Measurements from ENCODE around the gene PPIP5K2.
"Not testable (repeated sequence)": the region's sequence is repeated elsewhere in the genome, so short reads cannot be mapped to it uniquely, and the experiment has no call there.

The PPIP5K2 gene
- total RNA-seq = 58.6 to 74.9 (median 66.1) reads per million in 4 donors

DNA sequence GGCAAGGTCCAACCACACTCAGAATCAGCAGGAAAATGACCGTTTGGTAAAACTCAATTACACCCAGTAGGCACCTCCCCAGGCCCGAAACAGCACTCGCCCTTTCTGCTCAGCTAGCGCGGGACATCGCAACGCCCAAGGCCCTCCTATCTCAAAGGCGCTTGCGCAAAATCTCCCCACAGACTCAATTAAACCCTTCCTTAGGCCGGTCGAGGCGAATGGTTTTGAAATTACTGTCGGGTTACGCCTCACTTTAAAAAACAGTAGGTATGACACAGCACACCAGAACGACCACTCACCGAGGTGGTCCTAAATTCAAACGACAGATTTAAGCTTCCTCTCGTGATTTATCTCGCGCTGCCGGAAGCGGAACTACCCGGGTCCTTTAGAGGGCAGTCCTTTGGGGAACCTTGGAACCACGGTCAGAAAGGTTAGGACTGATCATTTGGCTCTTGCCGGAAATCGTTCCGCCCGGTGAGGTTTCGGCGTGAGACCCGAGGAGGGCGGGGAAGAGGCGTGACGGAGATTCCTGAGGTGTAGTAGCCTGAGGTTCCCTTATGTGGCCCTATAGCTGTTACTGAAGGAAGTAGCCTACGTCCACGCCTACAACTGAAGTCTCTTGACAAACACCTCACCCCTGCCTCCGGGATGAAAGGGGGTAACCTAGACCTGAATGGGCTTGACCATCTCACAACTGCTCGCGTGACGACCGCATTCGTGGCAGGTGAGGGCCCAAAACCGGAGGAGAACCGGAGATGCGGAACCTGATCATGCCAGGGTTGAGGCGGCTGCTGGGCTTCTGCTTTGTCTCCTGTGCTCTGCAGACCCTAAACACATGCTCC lies at the start of gene PPIP5K2, which contains the start of gene GIN1:
Gene PPIP5K2, plus strand, starts transcription at position 537 of the 842 bp plus-strand sequence. CDS start 9,289 bp downstream, outside the sequence.
Gene GIN1, minus strand, starts transcription at position 374 of the 842 bp plus-strand sequence. CDS start 11,431 bp downstream, outside the sequence.
- DNase-seq = peak; percentile 86 to 98 (median 92)

DNA sequence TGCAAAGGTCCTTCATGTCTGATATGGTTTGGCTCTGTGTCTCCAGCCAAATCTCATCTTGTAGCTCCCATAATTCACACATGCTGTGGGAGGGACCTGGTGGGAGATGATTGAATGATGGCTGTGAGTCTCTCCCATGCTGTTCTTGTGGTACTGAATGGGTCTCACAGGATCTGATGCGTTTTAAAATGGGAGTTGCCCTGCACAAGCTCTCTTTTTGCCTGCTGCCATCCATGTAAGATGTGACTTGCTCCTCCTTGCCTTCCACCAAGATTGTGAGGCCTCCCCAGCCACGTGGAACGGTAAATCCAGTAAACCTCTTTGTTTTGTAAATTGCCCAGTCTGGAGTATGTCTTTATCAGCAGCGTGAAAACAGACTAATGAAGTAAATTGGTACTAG lies 46.6 kb upstream of the PPIP5K2 start:
- DNase-seq = not testable (repeated sequence)

DNA sequence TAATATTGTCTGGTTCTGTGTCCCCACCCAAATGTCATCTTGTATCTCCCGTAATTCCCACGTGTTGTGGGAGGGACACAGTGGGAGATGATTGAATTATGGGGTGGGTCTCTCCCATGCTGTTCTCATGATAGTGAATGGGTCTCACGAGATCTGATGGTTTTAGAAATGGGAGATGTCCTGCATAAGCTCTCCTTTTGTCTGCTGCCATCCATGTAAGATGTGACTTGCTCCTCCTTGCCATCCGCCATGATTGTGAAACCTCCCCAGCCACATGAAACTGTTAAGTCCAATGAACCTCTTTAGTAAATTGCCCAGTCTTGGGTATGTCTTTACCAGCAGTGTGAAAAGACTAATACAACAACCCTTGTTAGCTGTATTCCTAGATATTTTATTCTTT lies 44.7 kb upstream of the PPIP5K2 start:
- no peak for DNase-seq

DNA sequence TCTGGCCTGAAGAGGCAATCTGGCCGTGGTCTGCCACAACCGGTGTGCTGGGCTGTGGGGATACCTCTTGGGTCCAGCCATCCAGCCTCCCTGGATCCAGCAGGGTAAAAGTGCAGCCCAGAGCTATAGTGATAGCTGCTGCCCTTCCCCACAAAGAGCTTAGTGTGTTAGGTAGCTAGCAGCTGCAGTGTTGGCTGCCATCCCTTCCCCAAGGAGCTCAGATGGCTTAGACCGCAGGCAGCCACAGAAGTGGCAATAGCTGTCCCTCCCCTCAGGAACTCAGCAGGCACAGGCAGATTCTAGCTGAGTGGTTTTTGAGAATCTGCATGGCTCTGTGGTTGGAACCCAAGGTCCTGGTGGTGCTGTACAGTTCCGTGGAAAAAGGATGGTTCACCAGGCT lies 40.3 kb upstream of the PPIP5K2 start:
- no peak for DNase-seq

DNA sequence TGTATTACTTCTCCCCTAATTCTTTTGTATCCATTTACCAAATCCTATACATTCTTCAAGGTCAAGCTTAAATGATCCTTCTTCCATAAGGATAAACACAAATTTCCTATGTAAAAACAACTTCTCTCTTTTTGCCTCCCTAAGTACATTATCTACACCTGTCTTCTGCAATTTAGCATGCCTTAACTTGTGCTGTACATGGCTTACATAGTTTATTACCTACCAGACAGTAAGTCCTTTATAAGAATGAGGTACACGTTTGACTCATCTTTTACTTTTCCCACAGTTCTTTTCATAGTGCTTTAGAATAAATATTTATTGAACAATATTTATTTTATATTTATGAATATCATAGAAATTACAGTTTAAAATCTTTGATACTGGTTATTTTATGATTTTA lies 33.6 kb upstream of the PPIP5K2 start:
- DNase-seq = no peak

DNA sequence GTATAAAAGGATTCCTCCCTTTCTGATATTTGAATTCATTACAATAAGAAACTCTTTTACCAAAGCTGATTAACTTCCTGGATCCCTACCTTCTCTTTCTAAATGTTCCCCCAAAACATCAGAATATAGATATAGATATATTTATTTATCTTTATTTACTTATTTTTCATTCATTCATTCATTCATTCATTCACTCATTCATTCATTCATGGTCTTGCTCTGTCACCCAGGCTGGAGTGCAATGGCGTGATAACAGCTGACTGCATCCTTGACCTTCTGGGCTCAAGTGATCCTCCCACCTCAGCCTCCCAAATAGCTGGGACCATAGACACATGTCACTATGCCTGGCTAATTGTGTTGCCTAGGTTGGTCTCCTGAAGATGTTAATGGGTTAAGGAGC lies 30.8 kb upstream of the PPIP5K2 start:
- no peak for DNase-seq

DNA sequence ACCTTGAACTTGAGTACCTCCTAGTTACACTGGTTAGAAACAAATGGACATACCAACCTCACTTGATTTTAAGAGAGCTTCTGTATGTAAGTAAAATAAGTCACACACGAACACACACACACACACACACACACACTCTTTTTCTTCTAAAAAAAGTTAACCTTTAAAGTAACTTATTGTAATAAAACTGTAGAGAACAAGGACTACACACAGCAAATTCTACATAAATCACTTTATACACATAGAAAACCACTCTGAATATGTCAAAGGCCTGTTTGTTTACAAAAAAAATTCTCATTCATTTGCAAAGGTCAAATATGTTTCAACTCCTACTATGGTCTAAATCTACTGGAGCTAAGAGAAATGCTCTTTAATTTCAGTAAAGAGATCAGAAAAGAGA lies 29.3 kb upstream of the PPIP5K2 start:
- no peak for DNase-seq

DNA sequence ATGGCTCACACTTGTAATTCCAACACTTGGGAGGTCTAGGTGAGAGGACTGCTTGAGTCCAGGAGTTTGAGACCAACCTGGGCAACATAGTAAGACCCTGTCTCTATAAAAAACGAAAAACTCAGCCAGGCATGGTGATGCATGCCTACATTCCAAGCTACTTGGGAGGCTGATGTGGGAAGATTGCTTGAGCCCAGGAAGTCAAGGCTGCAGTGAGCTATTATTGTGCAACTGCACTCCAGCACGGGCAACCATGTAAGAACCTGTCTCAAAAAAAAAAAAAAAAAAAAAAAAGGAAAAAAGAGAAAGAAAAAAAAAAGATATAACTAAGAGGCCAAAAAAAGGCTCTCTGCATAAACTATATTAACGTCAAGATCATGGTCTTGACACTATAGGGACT lies 27.4 kb upstream of the PPIP5K2 start:
- no peak for DNase-seq

DNA sequence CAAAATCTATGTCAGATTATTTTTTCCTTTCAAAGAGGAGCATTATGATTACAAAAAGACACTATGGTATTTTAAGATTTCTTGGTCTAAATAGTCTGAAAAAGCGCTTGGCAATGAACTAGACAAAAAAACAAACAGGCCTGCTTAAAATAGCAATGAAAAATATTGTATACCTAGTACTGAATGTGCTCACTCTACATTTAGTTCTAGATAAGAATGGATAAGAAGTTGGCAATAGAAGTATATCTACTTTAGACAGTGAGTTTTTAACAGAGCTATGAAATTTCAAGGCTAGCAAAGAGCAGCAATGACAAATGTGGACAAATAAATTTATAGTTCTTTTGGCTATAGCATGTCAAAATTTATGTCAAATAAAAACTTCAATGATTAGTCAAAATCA lies 26.4 kb upstream of the PPIP5K2 start:
- no peak for DNase-seq

DNA sequence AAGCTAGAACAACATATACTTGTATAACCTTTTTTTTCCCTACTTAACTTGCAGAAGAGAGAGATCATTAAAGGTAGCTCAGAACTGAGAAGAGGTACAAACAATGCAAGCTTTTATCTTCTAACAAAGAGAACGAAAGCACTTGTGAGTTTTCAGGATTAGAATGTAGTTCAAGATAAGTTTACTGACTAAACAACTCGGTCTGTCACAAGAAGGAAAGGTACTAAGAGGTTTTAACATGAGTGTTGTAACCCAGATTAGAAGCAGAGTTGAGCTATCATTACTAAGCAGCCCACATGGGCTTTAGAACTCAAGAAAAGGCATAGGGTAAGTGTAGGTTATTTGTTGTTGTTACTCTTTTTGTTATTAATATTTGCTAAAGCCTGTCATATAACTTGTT lies 25.4 kb upstream of the PPIP5K2 start:
- DNase-seq = no peak

DNA sequence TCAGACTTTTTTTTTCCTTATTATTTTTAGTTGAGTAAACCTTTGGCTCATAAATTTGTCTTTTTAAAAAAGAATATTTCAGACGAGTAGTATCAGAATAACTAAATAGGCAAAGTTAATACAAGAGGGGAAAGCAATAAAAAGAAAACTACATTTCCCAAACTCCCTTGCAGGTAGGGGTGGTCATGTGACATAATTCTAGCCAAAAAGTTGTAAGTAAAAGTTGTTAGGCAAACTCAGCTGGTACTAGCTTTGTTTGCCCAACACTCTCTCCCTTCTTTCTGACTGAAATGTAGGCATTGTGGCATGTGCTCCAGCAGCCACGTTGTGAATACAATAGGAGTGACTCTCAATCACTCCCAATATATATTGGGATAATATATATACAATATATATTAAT lies 21.1 kb upstream of the PPIP5K2 start:
- DNase-seq = no peak

DNA sequence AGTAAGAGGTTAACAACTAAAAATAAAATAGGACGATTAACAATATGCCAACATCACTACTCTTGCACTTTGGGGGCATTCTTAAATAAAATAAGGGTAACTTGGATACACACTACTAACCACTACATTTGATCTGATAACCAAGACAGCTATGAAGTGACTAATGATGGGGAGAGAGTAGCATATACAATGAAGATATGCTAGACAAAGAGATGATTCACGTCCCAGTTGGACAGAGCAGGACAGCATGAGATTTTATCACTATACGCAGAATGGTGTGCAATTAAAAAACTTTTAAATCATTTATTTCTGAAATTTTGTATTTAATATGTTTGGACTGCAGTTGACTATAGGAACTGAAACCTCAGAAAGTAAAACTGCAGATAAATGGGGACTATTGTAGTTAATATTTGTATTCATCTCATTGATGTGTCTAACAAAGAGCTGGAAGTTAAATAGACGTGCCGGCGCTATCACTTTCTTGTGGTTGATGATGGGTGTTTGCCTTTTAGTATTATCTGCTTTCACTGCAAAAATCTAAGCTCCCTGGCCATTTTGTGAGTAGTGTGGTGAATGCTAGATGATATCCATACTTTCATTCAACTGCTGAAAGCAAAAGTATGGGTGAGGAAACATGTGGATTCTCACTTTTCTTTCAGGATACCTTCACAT lies 18.9 kb upstream of the PPIP5K2 start:
- no peak for DNase-seq

DNA sequence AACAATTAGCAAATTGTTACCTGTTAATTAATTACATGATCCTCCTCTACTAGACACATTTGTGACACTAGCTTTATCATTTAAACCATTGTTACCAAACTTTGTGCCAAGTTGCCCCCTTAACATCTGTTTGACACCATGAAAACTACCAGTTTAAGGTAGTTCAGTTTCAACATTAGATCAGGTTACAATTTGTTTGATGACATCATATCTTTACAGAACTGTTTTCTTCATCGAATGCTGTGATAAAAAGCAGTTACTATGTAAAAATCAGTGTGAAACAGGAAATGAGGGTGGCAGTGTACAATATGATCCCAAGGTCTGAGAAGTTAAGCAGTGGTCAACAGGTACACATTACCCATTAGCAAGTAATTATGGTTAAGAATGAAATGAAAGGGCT lies 17.9 kb upstream of the PPIP5K2 start:
- no peak for DNase-seq

DNA sequence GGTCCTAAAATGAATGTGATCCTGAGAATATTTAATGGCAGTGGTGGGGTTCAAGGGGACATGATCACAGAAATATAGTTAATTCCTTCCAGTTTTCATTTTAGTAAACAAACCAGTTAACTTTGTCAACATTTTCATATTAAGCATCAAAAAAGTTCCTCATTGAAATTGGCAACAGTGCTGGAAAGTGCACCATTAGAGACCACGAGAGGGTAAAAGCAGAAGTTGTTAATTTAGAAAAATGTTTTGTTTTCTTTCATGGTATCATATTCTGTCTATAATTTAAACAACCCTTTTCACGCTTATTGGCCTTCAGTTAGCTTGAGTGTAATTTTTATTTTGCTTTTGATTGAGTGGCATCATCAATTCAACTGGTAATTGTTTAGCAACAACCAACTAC lies 12.0 kb upstream of the PPIP5K2 start:
- DNase-seq = no peak

DNA sequence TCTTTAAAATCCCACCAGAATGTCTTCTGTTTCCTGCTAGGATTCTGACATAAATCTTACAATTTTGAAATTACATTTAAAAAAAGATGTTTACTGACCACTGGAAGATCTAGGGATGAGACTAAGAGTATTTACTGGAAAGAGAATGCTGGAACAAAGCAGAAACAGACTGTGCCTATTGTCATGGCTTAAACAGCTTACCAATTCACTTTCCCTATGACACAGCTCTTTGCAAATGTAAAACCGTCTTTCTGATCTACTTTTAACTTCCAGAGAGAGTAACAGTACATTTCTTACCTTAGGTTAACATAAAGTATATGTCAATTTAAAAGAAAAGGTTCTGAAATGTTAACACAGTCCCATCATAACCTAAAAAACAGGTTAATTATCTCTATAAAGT lies 10.8 kb upstream of the PPIP5K2 start:
- DNase-seq = no peak

DNA sequence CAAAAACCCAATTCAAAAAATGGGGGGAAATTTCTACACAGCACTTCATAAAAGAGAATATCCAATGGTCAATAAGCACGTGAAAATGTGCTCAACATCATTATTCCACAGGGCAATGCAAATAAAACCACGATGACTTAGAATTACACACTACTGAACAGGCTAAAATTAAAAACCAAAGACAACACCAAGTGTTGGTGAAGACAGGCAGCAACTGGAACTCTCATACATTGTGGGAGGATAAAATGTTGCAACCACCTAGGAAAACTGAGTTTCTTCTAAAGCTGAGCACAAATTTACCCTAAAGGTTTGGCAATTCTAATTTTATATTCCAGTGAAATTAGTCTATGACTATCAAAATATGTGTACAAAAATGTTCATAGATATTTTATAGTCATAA lies 9.7 kb upstream of the PPIP5K2 start:
- DNase-seq = no peak

DNA sequence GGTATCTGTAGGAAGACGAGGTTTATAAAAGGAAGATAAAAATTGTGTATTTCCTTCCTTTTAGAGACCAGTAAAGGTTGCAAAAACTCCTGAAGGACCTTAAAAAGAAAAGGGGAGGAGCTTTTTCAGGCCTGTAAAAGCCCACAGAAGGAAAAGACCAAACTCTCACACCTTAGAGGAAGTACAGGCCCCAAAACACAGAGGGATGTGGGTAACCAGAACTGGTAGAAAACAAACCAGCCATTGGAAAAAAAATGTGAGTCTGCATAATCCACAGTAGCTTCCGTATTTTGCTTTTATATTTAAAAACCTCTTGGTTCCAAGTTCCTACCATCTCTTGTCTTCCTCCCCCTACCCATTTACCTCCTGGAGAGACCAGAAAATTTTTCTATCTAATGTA lies 8.6 kb upstream of the PPIP5K2 start:
- DNase-seq = peak in 1 of 5 donors; percentile 46

DNA sequence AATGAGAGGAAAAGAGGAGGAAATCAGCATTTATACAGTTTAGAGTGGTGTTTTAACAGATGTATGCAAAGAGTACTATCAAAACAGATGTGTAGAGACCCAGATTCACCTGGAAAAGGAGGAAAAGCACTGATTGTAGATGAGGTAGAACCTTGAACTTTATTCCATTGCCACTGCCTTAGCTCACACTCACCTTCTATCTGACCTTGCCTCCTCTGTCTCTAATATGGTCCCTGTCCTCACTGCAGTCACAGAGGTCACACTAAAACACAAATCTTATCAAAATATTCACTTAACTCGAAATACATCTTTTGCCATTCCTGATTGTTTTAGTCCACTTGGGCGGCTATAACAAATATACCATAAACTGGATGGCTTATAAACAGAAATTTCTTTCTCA lies 7.2 kb upstream of the PPIP5K2 start:
- no peak for DNase-seq

DNA sequence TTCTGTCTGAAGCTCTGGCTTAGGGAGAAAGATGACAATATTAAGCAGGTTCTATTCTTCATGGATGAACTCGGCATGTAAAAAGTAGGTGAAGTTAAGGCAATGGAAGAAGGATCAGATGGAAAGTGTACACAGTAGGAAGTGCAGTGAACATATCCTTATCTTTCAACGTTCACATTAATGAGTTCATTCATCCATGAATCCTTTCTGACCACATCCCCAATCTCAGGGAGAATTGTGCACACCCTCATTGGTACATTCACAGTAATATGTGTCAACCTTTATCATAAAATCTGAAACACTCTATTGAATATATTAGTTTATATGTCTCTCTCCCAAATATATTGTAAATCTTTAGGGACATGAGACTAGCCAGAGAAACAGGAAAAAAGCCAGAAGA lies 5.7 kb upstream of the PPIP5K2 start:
- DNase-seq = no peak

DNA sequence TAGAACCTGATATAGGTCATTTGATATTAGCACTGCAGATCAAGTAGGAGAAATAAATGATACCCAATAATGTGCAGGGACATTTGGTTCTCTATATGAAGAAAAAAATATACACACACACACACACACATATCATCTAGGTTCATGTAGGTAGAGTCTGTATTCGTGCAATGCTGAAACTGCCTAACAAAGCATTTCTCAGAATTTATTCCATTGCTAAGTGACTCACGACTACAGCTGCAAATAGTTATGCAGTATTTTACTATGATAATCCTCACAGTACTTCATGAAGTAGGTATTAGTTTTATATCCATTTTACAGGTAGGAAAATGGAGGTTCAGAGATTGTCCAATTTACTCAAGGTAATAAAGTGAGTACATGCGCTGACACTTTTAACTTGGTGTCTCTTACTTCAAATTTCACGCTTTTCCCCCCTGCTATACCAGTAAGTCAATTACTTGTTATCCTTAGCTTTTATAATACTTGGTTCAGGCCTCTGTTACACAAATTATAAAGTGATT lies 2.6 kb upstream of the PPIP5K2 start:
- DNase-seq = peak in 1 of 5 donors; percentile 25

DNA sequence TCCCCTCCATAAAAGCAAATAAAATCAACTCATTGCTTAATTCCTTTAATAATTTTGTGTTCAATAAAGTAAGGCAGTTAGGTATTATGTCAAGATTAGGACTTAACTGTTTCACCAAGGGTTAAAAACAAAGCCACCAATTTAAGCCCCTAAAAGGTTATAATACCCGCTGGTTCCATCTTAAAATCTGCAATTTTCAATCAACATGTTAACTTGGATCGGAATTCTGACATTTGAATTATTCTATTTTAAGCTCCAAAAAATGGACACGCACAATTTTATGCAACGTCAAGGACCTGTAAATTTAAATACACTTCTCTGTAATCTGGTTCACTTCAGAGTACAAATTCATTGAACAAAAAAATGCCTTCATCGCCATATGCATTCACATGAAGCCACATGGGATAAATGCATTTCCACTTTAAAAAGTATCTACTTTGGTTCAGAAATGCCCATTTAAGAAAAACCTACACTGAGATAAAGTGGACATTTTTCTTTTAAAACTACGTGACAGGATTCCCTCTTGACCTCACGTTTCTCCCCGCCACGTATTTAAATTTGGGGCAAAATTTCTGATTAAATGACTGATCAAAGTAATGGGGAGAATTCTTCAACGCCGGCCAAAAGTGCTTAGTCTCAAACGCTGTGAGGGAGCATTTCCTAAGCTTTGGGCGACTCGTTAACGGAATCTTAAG lies 884 bp upstream of the PPIP5K2 start:
- DNase-seq = no peak

DNA sequence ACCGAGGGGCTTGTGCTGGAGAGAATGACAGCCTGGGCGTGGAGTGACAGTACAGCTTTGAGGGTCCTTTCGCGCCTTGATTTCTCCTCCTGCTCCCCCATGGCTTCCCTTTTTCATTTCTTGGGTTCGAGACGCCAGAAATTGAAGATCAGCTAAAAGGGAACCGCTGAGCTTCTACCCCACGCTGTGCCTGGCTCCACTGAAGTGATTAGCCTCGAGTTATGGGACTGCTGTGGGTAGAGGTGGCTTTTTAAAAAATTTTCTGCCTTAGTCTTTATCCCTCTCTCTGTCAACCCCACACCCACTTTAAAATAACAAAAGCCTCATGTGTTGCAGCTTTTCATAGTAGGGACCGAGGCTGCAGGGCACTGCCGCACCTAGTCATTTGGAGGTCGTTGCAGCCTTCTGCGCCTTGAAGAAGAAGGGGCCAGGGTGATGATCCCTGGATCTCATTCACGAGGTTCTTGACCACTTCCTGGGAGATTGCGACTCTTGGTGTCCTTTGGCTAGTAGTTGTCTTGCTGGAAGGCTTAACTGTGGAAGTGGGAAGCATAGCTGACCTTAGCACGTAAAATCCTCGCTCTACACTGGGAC lies 603 bp downstream of the PPIP5K2 start:
- peak in 1 of 5 donors; percentile 9 for DNase-seq

DNA sequence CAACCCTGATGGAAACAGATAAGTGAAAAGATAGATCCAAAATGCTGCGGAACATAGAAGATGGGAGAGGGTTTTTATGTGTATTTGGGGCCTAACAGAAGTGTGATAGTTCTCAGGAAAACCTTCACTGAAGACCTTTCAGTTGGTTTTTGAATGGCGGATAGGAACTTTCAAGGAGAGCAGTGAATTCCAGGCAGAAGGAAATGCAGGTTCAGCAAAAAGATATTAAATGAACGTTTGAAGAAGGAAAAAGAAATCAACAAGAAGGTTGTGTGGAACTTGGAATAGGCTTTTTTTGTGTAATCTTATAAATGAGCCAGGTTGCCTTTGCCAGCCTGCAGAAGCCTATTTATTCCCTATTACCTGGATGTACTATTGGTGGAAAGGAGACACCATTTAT lies 2.1 kb downstream of the PPIP5K2 start:
- no peak for DNase-seq
